SK-N-SH (cell line): ENCODE measurements around the gene SNRNP25.

Experiments
- CTCF ChIP-seq: fragments of 200-600 bp; sonication (generic); IDR thresholded peaks from 2 replicates; pipeline ENCODE4 v1.6.1; 2017; ENCODE audit warnings: antibody characterized with exemption, mild to moderate bottlenecking, moderate library complexity
- EP300 ChIP-seq, 2 experiments: IDR thresholded peaks; 2 replicates each; pipeline versions ENCODE4 v1.4.0 to v1.6.1; 2012; ENCODE audit warnings: borderline replicate concordance in 1 of 2, low read depth in 1 of 2, low read length in 1 of 2
- EZH2phosphoT487 ChIP-seq: fragments of 200-600 bp; sonication (generic); IDR thresholded peaks from 2 replicates; pipeline ENCODE4 v1.6.1; 2017; ENCODE audit warnings: low read depth, mixed run types, mild to moderate bottlenecking, antibody characterized with exemption, moderate library complexity, borderline replicate concordance
- JUND ChIP-seq: IDR thresholded peaks from 2 replicates; pipeline ENCODE4 v1.4.0; 2012
- MAX ChIP-seq: IDR thresholded peaks from 2 replicates; pipeline ENCODE4 v1.4.0; 2012; ENCODE audit warnings: low read depth
- NRF1 ChIP-seq: IDR thresholded peaks from 2 replicates; pipeline ENCODE4 v1.6.1; 2012; ENCODE audit warnings: low read depth, mild to moderate bottlenecking, low read length
- RAD21 ChIP-seq: IDR thresholded peaks from 2 replicates; pipeline ENCODE4 v1.6.1; 2012; ENCODE audit warnings: mild to moderate bottlenecking, low read length
- RCOR1 ChIP-seq: fragments of 150-350 bp; IDR thresholded peaks from 2 replicates; pipeline ENCODE4 v1.6.1; 2017; ENCODE audit warnings: antibody characterized with exemption, low read length
- RXRA ChIP-seq: IDR thresholded peaks from 2 replicates; pipeline ENCODE4 v1.4.0; 2012; ENCODE audit warnings: low read depth, mild to moderate bottlenecking, borderline replicate concordance
- USF2 ChIP-seq: fragments of 150-350 bp; IDR thresholded peaks from 2 replicates; pipeline ENCODE4 v1.6.1; 2017; ENCODE audit warnings: antibody characterized with exemption, low read length, low read depth, borderline replicate concordance

- TF ChIP-seq CTCF (no peak), RXRA (no peak), EP300 (IDR thresholded peaks at IDR 0.05; ENCODE audit: borderline replicate concordance in 1 of 2, low read depth in 1 of 2, low read length in 1 of 2) (no peak), USF2 (no peak), MAX (no peak), NRF1 (no peak), JUND (no peak), EZH2phosphoT487 (no peak), RAD21 (no peak), RCOR1 (no peak)
These were observed 17.5 kb downstream of the SNRNP25 start for GRCh38 chr16:71210-71539.
